Liver (tissue), 9 donors: ENCODE results near the gene GNLY. TPM values are rescaled to one million over a fixed set of nuclear protein-coding genes. Genes with fewer than 3 reads are reported as not detected.

Experiments used
- DNase-seq: peaks from one replicate; pipeline ENCODE4 v3.0.0-alpha.2; 2017; ENCODE audit warnings: low spot score
- H3K27ac ChIP-seq, 2 donors: one replicate each; pipeline ENCODE4 v1.7.0; 2013; ENCODE audit warnings: inconsistent platforms in 2 of 2, low read length in 2 of 2, control low read depth in 1 of 2, low read depth in 1 of 2, mild to moderate bottlenecking in 1 of 2
- H3K27me3 ChIP-seq, 4 donors: one replicate each; pipeline versions ENCODE4 v1.6.1 to v1.7.0; 2013; ENCODE audit warnings: low read length in 3 of 4, inconsistent platforms in 1 of 4, mild to moderate bottlenecking in 1 of 4, moderate library complexity in 1 of 4; ENCODE audit not compliant: control insufficient read depth in 4 of 4, insufficient read depth in 4 of 4
- H3K36me3 ChIP-seq, 4 donors: one replicate each; pipeline versions ENCODE4 v1.6.1 to v1.7.0; 2013; ENCODE audit warnings: low read length in 3 of 4, mild to moderate bottlenecking in 3 of 4, low read depth in 1 of 4, moderate library complexity in 1 of 4; ENCODE audit not compliant: control insufficient read depth in 4 of 4, insufficient read depth in 3 of 4
- H3K4me1 ChIP-seq, 4 donors: one replicate each; pipeline versions ENCODE4 v1.6.1 to v1.7.0; 2013; ENCODE audit warnings: low read length in 3 of 4, mild to moderate bottlenecking in 3 of 4, moderate library complexity in 1 of 4; ENCODE audit not compliant: control insufficient read depth in 4 of 4, insufficient read depth in 4 of 4
- H3K4me3 ChIP-seq, 3 donors: one replicate each; pipeline versions ENCODE4 v1.6.1 to v1.7.0; 2013; ENCODE audit warnings: low read length in 3 of 3, control low read depth in 1 of 3, low read depth in 1 of 3, mild to moderate bottlenecking in 1 of 3
- H3K9ac ChIP-seq, 2 donors: one replicate each; pipeline ENCODE4 v1.7.0; 2013; ENCODE audit warnings: low read length in 2 of 2, mild to moderate bottlenecking in 2 of 2, moderate library complexity in 2 of 2, control low read depth in 1 of 2, low read depth in 1 of 2
- H3K9me3 ChIP-seq, 4 donors: one replicate each; pipeline versions ENCODE4 v1.6.1 to v1.7.0; 2013; ENCODE audit warnings: low read length in 3 of 4; ENCODE audit not compliant: control insufficient read depth in 4 of 4
- ATF3 ChIP-seq: IDR thresholded peaks from 2 replicates; pipeline ENCODE4 v1.6.1; 2016; ENCODE audit warnings: antibody characterized with exemption
- CTCF ChIP-seq: fragments of 150-350 bp; IDR thresholded peaks from 2 replicates; pipeline ENCODE4 v1.5.1; 2017; ENCODE audit warnings: improper control_type of control experiment, low read depth, low read length; ENCODE audit not compliant: missing input control
- EGR1 ChIP-seq, 2 donors: IDR thresholded peaks; 2 replicates each; pipeline ENCODE4 v1.6.1; 2016 to 2018; ENCODE audit warnings: antibody characterized with exemption in 2 of 2, low read depth in 2 of 2
- FOXA1 ChIP-seq: IDR thresholded peaks from 2 replicates; pipeline ENCODE4 v1.6.1; 2016; ENCODE audit warnings: antibody characterized with exemption
- FOXA2 ChIP-seq: IDR thresholded peaks from 2 replicates; pipeline ENCODE4 v1.6.1; 2016; ENCODE audit warnings: antibody characterized with exemption
- GABPA ChIP-seq, 2 donors: IDR thresholded peaks in 1 of 2; conservative IDR thresholded peaks in 1 of 2; 2 replicates each; pipeline ENCODE4 v1.6.1; 2016; ENCODE audit warnings: antibody characterized with exemption in 2 of 2, mild to moderate bottlenecking in 1 of 2, moderate library complexity in 1 of 2
- HNF4A ChIP-seq, 2 donors: conservative IDR thresholded peaks; 2 replicates each; pipeline ENCODE4 v1.6.1; 2016; ENCODE audit warnings: antibody characterized with exemption in 2 of 2, mild to moderate bottlenecking in 2 of 2
- HNF4G ChIP-seq: IDR thresholded peaks from 2 replicates; pipeline ENCODE4 v1.6.1; 2016; ENCODE audit warnings: antibody characterized with exemption
- JUND ChIP-seq, 2 donors: IDR thresholded peaks; 2 replicates each; pipeline ENCODE4 v1.6.1; 2016; ENCODE audit warnings: antibody characterized with exemption in 2 of 2
- MAX ChIP-seq: IDR thresholded peaks from 2 replicates; pipeline ENCODE4 v1.6.1; 2016; ENCODE audit warnings: antibody characterized with exemption
- NR2F2 ChIP-seq: IDR thresholded peaks from 2 replicates; pipeline ENCODE4 v1.6.1; 2016; ENCODE audit warnings: antibody characterized with exemption
- RAD21 ChIP-seq, 2 donors: IDR thresholded peaks; 2 replicates each; pipeline ENCODE4 v1.6.1; 2016; ENCODE audit warnings: antibody characterized with exemption in 2 of 2, mild to moderate bottlenecking in 2 of 2
- REST ChIP-seq: IDR thresholded peaks from 2 replicates; pipeline ENCODE4 v1.6.1; 2016; ENCODE audit warnings: antibody characterized with exemption, mild to moderate bottlenecking
- RXRA ChIP-seq, 2 donors: IDR thresholded peaks; 2 replicates each; pipeline ENCODE4 v1.6.1; 2017 to 2018; ENCODE audit warnings: antibody characterized with exemption in 2 of 2, mild to moderate bottlenecking in 1 of 2
- SP1 ChIP-seq: IDR thresholded peaks from 2 replicates; pipeline ENCODE4 v1.6.1; 2018; ENCODE audit warnings: antibody characterized with exemption, mild to moderate bottlenecking
- TAF1 ChIP-seq: conservative IDR thresholded peaks from 2 replicates; pipeline ENCODE4 v1.6.1; 2016; ENCODE audit warnings: antibody characterized with exemption, mild to moderate bottlenecking
- YY1 ChIP-seq: IDR thresholded peaks from 2 replicates; pipeline ENCODE4 v1.6.1; 2016; ENCODE audit warnings: antibody characterized with exemption, mild to moderate bottlenecking
- ZBTB33 ChIP-seq: IDR thresholded peaks from 2 replicates; pipeline ENCODE4 v1.6.1; 2016; ENCODE audit warnings: antibody characterized with exemption
- WGBS: extraction: QIAGEN DNeasy Blood & Tissue Kit; methylation state at CpG from one replicate; pipeline ENCODE4 v1.1.7; 2013; 5-methylcytosine and 5-hydroxymethylcytosine counted together
- polyA plus RNA-seq, 2 donors: library from polyadenylated mRNA; stranded (reverse) in 1 of 2; unstranded in 1 of 2; fragments of 200-250 nt in 1 of 2; fragments of >200 nt in 1 of 2; fragmentation: Nextera tagmentation in 1 of 2; extraction: Ambion mirVana in 1 of 2; gene quantifications; one replicate each; pipeline versions ENCODE4 v1.2.1 to v1.2.3, GENCODE V29; 2013 to 2015
- total RNA-seq, 2 donors: library from RNA; depleted of rRNA; stranded (reverse); fragments of >200 nt; gene quantifications; one replicate each; pipeline ENCODE4 v1.2.3, GENCODE V29; 2014
- donor health status: healthy.
- donor health status: healthy.
- donor health status: healthy.
- donor health status: healthy.
- donor health status: healthy.

GNLY gene
- total and polyA plus RNA-seq, 4 donors = 0.75 to 4.8 (median 1.3) TPM; not detected in 1

GRCh38 chr2:85737961-85738360, 43.8 kb downstream of the GNLY start:
- Histone ChIP-seq H3K36me3 (no peaks in the 10 kb centered on the region), H3K9ac (no peak overlapping the region), H3K4me3 (no peak overlapping the region), H3K27ac (peak overlapping the region in 1 of 2 donors; percentile 14), H3K4me1 (peaks cover 10 to 26% (median 22%) of the 10 kb centered on the region in 4 donors), H3K27me3 (no peaks in the 10 kb centered on the region), H3K9me3 (no peaks in the 10 kb centered on the region)
- 89% methylated on average over 4 of the region's 4 CpGs for WGBS
- DNase-seq = no peak
- TF ChIP-seq CTCF = no peak
- TF ChIP-seq MAX = no peak
- no peak for TF ChIP-seq ATF3
- no peak for TF ChIP-seq GABPA (IDR thresholded peaks at IDR 0.05 in 1 of 2, conservative IDR thresholded peaks at IDR 0.05 in 1 of 2)
- no peak for TF ChIP-seq HNF4G
- no peak for TF ChIP-seq EGR1 (IDR thresholded peaks at IDR 0.05; ENCODE audit: low read depth in 2 of 2)
- no peak for TF ChIP-seq ZBTB33
- no peak for TF ChIP-seq JUND (IDR thresholded peaks at IDR 0.05)
- TF ChIP-seq FOXA1 = no peak
- TF ChIP-seq FOXA2 = no peak
- TF ChIP-seq NR2F2 = no peak
- TF ChIP-seq RXRA (IDR thresholded peaks at IDR 0.05) = no peak
- no peak for TF ChIP-seq YY1
- no peak for TF ChIP-seq REST
- no peak for TF ChIP-seq SP1
- no peak for TF ChIP-seq TAF1
- TF ChIP-seq RAD21 (IDR thresholded peaks at IDR 0.05) = no peak
- no peak for TF ChIP-seq HNF4A (conservative IDR thresholded peaks at IDR 0.05)
